GM18499 (cell line): ENCODE results near the gene GANAB.

Experiments used
- ATAC-seq: cut with Tn5 transposase; IDR thresholded peaks from one replicate; pipeline ENCODE4 v1.9.1; 2021; ENCODE audit warnings: moderate number of reproducible peaks; ENCODE audit not compliant: insufficient read depth, unreplicated experiment

Gene GANAB

GRCh38 chr11:62578541-62578940 lies 67.9 kb downstream of the GANAB start:
- no peak for ATAC-seq

- no peak for ATAC-seq
Measured at GRCh38 chr11:62577046-62577714, 69.2 kb downstream of the GANAB start.

- no peak for ATAC-seq
Measured at GRCh38 chr11:62575837-62576236, 70.6 kb downstream of the GANAB start.

- ATAC-seq: no peak
Measured at GRCh38 chr11:62575156-62575555, 71.3 kb downstream of the GANAB start.
